Fibroblast of skin of abdomen (primary cell): ENCODE data around the gene NMRK2.
"Not testable (repeated sequence)": the region's sequence is repeated elsewhere in the genome, so short reads cannot be mapped to it uniquely, and the experiment has no call there.

Experiments used
- DNase-seq: peaks from one replicate; pipeline ENCODE4 v3.0.0-alpha.2; 2013

The NMRK2 gene

DNA sequence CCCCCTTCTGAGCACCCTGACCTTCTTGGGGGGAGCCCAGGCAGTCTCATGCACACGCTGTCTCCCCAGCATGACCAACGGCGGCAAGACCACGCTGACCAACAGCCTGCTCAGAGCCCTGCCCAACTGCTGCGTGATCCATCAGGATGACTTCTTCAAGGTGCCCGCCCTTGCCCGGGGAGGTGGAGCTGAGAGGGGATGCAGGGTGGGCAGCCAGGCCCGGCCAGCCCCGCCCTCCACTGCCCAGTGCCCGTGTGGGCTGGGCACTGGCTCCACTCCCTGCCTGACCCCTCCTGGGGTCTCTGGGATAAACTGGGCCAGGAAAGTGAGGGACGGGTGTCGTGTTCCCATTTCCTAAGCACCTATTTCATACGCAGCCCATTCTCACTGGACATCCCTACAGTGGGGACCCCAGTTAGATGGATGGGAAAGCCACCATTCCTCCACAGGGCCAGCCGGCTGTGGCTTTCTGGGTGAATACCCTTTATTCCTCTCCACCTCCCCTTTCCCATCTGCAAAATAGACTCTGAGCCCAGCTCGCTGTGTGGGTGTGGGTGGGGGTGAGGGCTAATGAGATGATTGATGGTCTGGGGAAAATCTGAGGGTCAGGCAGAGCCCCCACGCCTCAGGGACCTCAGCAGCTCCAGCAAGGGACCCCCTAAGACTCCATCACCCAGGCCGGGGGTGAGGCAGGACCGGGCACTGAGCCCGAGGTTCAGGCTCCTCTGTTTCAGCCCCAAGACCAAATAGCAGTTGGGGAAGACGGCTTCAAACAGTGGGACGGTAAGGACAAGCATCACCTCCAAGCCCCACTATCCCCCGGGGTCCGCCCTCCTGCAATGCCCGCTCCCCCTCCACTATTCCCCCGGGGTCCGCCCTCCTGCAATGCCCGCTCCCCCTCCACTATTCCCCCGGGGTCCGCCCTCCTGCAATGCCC lies 3.9 kb downstream of the NMRK2 start:
- no peak for DNase-seq

DNA sequence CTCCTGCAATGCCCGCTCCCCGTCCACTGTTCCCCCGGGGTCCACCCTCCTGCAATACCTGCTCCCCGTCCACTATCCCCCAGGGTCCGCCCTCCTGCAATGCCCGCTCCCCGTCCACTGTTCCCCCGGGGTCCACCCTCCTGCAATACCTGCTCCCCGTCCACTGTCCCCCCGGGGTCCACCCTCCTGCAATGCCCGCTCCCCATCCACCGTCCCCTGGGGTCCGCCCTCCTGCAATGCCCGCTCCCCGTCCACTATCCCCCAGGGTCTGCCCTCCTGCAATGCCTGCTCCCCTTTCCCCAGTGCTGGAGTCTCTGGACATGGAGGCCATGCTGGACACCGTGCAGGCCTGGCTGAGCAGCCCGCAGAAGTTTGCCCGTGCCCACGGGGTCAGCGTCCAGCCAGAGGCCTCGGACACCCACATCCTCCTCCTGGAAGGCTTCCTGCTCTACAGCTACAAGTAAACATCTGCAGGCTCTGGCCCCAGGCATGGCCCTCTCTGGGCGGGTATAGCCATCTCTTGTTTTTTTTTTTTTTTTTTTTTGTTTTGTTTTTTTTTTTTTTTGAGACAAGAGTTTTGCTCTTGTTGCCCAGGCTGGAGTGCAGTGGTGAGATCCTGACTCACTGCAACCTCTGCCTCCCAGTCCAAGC lies 5.6 kb downstream of the NMRK2 start:
- not testable (repeated sequence) for DNase-seq

DNA sequence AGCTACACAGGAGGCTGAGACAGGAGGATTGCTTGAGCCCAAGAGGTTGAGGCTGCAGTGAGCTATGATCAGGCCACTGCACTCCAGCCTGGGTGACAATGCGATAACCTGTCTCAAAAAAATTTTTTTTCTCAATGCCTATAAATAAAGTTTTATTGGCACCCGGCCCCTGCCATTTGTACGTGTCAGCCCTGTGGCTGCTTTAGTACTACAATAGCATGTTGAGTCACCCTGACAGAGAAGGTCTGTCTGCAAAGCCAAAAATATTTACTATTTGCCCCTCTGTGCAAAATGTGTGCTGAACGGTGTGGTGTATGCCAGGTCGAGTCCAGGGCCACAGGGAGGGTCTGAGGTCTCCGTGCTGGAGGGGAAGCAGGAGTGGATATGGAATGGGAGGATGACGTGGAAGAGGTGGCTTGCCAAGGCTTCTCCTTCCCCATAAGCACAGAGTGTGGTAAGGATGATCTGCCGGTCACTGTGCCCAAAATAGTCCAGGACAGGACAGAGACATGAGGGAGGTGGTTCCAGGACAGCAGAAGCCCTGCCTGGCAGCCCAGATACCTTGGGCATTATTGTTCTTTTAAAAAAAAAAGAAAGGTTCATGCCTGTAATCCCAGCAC lies 10.0 kb downstream of the NMRK2 start:
- no peak for DNase-seq

DNA sequence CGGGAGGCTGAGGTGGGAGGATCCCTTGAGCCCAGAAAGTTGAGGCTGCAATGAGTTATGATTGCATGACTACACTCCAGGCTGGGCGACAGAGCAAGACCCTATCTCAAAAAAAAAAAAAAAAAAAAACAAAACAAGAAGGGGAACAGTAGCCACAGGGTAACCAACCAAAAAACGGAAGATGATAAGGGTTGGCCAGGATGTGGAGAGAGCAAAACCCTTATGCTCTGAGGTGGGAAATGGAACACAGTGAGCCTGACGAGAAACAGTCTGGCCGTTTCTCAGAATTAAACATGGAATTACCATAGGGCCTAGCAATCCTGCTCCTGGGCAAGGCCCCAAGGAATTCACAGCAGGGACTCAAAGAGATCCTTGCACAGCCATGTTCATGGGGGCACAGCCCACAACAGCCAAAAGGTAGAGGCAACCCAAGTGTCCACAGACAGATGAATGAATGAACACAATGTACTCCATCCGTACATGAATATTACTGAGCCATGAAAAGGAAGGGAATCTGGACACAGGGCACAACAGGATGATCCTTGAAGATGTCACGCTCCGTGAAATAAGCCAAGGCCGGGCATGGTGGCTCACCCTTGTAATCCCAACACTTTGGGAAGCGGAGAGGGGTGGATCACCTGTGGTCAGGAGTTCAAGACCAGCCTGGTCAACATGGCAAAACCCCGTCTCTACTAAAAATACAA lies 11.3 kb downstream of the NMRK2 start:
- no peak for DNase-seq

DNA sequence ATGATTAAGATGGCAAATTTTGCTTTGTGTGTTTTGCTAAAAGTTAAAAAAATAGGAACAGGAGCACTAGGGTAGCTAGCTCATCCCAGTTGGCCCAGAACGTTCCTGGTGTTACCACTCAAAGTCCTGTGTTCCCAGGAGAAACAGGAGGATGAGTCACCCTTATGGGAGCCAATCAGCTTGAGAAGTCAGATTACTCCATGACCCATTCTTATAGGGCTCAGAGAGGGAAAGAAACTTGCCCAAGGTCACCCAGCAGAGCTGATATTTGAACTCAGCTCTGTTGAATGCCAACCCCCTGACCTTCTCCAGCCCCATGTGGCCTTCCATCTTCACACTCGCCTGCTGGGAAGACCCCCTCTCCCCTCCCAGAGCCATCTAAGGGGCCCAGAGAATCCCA lies 13.0 kb downstream of the NMRK2 start:
- no peak for DNase-seq

DNA sequence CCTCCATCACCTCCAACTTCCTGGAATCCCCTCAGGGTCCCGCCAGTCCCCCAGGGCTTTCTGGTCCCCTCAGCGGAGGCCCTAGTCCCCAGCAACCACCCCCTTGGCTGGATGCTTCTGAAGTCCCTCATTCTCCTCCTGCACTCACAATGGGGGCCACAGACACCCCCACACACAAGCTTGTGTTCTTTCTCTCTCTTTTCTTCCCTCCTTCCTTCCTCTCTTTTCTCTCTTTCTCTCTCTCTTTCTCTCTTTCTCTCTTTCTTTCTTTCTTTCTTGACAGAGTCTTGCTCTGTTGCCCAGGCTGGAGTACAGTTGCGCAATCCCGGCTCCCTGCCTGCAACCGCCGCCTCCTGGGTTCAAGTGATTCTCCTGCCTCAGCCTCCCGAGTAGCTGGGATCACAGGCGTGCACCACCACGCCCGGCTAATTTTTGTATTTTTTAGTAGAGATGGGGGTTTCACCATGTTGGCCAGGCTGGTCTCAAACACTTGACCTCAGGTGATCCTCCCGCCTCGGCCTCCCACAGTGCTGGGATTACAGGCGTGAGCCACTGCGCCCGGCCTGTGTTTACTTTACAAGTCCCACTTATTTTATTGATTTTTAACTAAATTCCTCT lies 14.6 kb downstream of the NMRK2 start:
- not testable (repeated sequence) for DNase-seq

DNA sequence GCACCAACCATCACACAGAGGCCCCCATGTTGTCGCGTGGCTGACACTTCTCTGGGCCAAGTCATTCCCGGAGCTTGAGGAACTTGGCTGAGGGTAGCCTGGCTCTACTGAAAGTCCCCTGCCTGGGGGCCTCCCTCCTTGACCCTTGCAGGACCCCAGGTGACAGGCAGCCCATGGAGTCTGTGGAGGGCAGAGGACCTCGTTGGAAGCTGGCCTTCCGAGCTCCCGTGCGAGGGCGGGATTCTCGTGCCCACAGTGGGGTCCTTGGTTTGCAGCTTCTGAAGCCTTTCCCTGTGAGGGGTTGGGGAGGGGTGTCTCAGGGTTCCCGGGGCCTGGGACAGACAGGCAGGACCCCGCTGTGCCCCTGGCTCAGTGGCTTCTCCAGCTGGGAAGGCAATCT lies 16.4 kb downstream of the NMRK2 start:
- DNase-seq: no peak

DNA sequence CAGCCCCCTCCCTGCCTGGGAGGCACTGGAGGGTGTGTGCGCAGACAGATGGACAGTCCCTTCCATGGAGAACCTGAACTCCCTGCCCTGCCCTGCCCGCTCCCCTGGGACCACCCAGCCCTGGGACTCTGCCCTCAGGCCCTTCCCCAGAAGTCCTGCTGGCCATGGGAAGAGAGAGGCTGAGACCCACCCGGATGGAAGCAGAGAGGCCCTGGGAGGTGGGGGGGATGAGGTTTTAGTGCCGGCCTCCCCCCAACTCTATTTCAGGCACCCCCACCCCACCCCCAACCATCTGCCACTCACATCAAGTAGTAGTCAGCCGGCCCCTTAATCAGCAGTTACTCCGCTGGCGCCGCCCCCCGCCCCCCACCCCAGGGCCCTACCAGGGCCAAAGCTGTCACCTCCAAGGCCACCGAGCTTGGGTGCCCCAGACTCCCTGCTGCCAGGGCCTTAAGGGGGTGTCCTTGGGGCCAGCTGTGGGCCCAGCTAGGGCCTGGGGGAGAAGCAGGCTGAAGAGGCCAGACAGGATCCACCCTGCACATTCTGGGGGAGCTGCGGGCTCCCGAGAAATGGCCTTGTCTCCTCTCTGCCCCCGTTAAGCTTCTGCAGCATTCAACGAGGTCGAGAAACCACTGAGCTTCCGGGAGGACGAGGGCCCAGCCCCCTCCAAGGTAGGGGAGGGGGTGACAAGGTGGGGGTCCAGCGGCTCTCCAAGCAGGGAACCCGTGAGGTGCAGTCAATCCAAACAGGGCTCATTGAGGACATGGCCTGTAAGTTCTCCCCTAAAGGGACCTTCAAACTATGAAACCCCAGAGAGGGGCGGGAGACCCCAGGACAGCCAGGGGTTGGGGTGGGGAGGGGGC lies 17.4 kb downstream of the NMRK2 start:
- no peak for DNase-seq

DNA sequence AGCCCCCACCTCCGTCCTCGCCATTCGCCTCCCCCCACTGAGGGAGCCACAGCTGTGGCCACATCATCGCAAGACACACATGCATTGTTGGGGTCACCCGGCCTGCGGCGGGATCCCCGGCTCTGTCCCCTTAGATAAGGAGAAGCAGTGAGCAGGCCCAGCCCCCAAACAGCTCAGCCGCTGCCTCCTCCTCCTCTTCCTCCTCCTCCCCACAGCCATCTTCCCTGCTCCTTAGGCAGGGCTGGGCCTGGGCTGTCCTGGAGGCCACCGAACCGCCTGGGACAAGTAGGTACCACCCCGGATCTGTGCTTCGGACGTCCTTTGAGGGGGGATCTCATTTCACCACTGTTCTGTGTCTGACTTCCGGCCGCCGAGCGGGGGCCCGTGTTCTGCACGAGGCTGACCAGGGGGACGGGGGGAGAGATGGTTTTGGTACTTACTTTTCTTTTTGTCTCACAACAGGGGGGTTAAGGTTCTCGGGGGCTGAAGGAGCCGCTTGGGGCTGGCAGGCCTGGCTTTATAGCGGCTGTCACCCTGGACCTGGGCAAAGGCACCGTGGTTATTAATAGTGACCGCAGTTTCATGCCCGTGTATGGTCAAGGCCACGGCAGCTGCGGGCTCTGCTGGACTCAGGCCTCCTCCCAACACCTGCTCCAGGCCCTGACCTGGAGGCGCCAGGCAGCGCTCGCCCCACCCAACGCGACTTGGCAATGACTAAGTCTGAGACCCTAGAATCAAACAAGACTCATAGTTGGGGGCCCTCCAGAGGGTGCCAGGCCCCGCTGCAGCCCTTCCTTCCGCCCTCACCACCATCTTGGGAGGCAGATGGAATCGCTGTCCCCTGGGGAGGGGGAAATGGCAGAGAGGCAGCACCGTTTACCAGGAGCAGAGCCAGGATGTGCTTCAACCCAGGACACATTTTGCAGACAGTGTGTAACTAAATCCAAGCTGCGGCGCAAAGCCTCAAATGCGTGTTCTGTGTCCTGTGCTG lies 18.3 kb downstream of the NMRK2 start:
- no peak for DNase-seq

DNA sequence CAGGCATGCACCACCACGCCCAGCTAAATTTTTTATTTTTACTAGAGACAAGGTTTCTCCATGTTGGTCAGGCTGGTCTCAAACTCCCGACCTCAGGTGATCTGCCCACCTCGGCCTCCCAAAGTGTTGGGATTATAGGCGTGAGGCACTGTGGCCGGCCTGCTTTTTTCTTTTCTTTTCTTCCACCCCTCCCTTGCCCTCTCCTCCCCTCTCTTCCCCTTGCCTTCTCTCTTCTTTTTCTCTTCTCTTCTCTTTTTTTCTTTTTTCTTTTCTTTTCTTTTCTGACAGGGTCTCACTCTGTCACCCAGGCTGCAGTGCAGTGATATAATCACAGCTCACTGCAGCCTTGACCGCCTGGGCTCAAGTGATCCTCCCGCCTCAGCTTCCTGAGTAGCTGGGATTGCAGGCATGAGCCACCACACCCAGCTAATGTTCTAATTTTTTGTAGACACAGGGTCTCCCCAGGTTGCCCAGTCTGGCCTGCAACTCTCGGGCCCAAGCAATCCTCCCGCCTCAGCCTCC lies 19.9 kb downstream of the NMRK2 start:
- not testable (repeated sequence) for DNase-seq

DNA sequence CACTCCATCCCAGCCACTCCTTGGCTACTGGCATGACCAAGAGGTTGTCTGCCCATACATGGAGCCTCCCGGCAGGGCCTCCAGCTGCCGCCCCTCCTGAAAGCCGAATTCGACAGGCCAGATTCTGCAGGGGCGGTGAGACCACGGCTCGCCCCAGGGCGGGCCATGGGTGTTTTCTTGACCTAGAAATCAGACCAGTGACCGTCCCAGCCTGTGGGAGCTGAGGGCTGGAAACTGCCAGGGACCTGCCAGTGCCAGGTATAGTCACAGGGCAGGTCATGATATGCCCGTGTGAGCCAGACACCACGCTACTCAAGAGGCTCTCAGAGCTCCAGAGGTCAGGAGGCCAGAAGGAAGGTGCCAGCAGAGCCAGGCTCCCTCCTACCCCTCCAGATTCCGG lies 21.2 kb downstream of the NMRK2 start:
- no peak for DNase-seq

DNA sequence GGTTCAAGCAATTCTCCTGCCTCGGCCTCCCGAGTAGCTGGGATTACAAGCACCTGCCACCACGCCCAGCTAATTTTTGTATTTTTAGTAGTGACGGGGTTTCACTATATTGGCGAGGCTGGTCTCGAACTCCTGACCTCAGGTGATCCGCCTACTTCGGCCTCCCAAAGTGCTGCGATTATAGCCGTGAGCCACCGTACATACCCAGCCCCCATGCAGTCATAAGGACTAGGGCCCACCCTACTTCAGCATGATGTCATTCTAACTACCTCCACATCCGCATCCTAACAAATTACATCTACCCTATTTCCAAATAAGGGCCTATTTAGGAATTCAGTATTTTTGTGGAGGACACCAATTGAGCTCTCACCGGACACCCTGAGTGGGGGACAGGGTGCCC lies 22.4 kb downstream of the NMRK2 start:
- not testable (repeated sequence) for DNase-seq

DNA sequence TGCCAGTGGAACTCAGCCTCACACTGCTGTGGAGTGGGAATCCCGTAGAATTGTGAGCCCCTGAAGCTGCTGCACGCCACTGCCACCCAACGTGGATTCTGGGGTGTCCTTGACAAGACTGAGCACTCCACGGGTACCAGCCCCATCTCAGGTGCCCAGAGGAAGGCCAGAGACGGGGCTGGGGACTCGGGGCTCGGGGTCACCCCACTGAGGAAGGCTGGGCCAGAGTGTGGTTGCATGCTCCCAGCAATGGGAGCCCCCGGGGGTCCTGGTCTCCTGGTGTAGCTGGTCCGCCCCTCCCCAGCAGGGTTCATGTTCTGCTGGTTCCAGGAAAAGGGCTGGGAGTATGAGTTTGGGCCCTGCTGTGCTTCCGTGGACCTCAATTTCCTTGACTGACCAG lies 22.8 kb downstream of the NMRK2 start:
- DNase-seq: no peak

DNA sequence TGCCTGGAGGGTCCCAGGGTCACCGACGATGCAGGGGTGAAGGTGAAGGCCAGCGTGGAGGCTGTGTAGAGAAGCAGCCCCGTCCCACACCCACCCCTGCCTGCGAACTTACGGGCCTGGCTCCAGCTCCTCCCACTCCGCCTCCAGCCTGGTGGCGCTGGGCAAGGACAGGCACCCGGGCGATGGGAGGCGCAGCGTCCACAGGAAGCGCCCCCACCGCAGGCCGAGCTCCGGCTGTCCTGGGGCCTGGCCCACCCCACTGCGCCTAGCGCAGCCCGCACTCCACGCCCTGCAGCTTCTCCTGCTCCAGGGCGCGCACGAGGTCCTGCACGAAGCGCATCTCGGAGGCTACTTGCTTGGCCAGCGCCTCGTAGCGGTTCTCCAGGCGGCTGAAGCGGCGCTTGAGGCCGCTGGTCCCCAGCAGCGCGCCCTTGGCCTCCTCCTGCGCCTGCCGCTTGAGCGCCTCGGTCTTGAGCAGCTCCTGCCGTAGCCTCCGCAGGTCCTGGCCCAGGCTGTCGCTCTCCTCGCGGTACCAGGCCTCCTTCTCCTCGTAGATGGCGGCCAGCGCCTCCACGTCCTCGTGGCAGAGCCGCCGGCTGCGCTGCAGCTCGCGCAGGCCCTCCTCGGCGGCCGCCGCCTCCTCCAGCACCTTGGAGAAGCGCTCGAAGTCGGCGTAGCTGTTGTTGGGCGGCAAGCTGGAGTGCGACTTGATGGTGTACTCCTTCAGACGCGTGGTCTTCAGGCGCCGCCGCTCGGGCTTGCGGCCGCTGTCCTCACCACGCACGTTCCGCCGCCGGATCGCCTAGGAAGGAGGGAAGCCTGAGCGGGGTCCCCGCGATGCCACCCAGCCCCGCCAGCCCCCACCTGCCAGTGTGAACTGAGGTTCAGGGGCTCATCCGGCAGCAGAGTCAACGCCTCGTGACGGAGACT lies 26.2 kb downstream of the NMRK2 start:
- no peak for DNase-seq

DNA sequence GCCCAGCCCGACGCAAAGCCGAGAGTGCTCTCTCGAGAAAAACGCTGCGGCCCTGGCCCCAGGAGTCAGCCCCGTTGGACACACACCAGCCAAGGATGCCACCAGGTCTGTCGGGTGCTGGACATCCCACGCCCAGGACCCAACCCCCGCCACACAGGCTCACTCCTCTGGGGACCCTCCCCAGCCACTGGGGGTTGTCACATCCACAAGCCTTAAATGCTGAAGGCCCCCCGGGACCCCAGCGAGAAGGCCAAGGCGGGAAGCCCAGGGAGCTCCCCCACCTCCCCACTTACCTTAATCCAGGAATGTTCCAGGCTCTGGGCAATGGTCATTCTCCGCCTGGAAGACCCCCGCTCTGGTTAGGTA lies 26.9 kb downstream of the NMRK2 start:
- DNase-seq: no peak

DNA sequence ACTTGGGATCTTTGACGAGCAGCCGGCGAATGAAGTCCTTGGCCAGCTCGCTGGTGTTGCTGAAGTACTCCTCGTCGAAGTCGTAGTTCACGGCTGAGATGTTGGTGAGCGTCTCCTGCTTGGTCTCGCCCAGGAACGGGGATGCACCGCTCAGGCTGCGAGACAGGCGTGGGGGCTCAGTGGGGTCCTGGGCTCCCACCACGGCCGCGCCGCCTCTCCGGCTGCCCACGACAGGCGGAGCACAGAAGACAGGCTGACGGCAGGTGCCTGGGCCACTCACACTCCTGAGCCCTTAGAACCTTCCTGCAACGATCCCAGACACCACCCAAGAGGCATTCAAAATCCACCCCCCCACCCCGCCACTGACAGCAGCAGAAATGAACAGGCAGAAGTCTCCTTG lies 28.1 kb downstream of the NMRK2 start:
- no peak for DNase-seq

DNA sequence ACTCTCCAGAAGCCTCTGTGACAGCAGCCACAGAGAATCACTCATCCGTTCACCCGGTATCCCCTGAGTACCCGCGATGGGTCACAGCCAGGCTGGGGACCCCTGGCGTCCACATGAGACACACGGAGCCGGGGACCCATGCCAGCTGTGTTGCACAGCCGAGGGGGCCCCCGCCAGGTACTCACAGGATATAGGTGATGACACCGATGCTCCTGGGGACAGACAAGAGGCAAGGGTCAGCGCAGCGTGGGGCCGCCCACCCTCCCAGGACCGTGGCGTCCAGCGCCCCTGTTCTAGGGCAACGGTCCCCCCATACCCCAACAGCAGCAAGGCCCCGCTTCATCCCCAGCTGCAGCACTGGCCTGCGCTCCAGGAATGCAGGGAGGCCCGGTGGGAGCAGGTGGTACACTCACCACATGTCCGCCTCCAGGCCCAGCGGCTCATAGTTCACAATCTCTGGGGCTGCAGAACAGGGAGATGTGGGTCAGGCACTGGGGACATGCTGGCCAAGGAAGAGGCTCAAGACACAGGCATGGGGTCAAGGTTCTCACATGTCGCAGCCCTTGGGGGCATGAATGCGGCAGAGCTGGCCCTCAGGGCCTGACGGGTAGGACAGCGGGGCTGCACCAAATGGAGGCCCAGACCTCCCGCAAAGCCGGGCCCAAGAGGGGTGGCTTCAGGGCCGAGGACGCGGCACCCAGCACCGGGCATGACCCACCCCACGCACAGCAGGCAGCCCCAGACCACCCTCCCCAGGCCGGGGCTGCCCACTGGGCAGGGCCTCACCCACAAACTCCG lies 30.8 kb downstream of the NMRK2 start:
- no peak for DNase-seq
